Sciatic nerve (tissue), 2 donors: ENCODE measurements around the gene ACTA2. TPM values are rescaled to one million over a fixed set of nuclear protein-coding genes. Genes with fewer than 3 reads are reported as not detected.
"Not testable (repeated sequence)": the region's sequence is repeated elsewhere in the genome, so short reads cannot be mapped to it uniquely, and the experiment has no call there.

Experiments
- ATAC-seq: fragments of 200-7000 bp; cut with Tn5 transposase; one replicate; pipeline ENCODE4 v1.9.1; 2020; ENCODE audit warnings: mild to moderate bottlenecking, moderate library complexity
- DNase-seq: peaks from one replicate; pipeline ENCODE4 v3.0.0-alpha.2; 2020; ENCODE audit warnings: low spot score
- intact Hi-C: fragments of 100-400 bp; cut with DNase I; formaldehyde crosslinking; loops from one replicate; pipeline ENCODE4 v1.14.2; 2022
- total RNA-seq: library from RNA; stranded (reverse); fragmentation: NEBNext Ultra II Directional; extraction: Animal tissue kit (Norgen Biotek cat#: 25700); gene quantifications from one replicate; pipeline ENCODE4 v1.2.1, GENCODE V29; 2021
- donor health status: DM: no; HTN: no; CAD: no.
- donor health status: DM: no; HTN: no; CAD: no.

Gene ACTA2
- total RNA-seq, 1 donor from 2014 or later = 573 TPM

DNA sequence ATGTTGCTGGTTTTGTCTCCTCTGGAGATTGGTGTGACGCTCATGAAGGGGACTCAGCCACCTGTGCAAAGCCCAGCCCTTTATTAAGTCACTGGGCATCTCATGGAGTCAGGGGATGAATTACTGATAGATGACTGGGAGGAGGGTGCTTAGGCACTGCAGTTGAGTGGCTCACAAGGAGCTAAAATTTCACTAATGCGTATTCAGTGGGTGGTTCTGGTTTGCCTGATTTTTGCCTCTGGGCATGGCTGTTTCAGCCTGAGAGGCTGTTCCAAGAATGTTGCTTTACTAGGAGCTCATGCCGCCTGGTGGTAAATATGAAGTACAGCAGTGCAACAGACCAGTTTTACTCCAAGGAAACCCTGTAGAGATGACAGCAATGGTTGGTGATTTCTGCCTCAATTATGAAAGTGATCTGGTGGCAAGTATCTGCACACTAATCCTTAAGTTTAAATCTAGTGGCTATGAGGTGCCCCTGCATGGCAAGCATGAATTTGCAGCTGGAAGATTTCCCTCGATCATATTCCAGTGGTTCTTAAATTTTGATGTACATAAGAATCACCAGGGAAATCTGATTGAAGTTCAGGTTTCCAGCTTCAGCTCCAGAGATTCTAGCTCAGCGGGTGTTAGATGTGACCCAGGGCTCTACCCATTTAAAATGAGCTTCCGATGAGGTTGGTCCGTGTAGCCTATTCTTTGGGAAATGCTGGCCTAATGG lies 19.9 kb downstream of the ACTA2 start:
- no peak for DNase-seq

DNA sequence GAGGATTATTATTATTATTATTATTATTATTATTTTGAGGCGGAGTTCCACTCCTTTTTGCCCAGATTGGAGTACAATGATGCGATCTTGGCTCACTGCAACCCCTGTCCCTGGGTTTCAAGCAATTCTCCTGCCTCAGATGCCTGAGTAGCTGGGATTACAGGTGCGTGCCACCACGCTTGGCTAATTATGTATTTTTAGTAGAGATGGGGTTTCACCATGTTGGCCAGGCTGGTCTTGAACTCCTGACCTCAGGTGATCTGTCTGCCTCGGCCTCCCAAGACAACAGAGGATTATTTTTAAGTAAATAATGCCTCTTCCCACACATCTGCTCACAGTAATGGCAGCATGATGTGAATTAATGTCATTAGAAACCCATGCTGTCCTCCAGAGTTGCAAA lies 20.5 kb downstream of the ACTA2 start:
- not testable (repeated sequence) for DNase-seq, ATAC-seq
- intact Hi-C loops = loop anchor here (5.0 to 10.0 kb wide), 3 partner anchors 53 to 283 kb away; no protein-coding TSS in a partner anchor

More for the DNA sequence above, 19.9 kb downstream of the ACTA2 start:
- peak; percentile 78 for ATAC-seq
- intact Hi-C loops = loop anchor here (5.0 to 10.0 kb wide), 3 partner anchors 52 to 282 kb away; no protein-coding TSS in a partner anchor

DNA sequence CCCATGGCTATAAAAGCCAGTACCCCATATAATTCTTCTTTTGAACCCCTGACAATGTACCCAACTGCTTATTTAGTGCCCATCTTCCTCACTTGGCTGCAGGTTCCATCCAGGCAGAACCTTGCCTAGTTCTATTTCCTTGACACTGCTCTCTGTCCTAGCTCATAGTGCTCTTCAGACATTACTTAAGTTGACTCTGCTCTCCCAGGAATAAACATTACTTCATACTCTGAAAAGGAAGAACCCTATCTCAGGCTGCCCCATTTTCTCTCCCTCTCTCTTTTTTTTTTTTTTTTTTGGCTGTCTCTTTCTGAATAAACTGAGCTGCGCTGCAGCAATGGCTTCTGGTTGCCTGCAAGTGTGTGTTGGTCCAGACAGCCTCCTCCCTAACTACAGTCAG lies 21.0 kb downstream of the ACTA2 start:
- intact Hi-C loops = loop anchor here (5.0 to 10.0 kb wide), 3 partner anchors 53 to 283 kb away; no protein-coding TSS in a partner anchor
- peak; percentile 35 for ATAC-seq
- DNase-seq = no peak

GRCh38 chr10:88928254-88928653 lies 24.3 kb downstream of the ACTA2 start:
- no peak for ATAC-seq
- intact Hi-C loops = no loop called here
- no peak for DNase-seq

GRCh38 chr10:88927416-88927690 lies 25.2 kb downstream of the ACTA2 start:
- intact Hi-C loops = no loop called here
- ATAC-seq (peak; percentile 6), DNase-seq (no peak)

DNA sequence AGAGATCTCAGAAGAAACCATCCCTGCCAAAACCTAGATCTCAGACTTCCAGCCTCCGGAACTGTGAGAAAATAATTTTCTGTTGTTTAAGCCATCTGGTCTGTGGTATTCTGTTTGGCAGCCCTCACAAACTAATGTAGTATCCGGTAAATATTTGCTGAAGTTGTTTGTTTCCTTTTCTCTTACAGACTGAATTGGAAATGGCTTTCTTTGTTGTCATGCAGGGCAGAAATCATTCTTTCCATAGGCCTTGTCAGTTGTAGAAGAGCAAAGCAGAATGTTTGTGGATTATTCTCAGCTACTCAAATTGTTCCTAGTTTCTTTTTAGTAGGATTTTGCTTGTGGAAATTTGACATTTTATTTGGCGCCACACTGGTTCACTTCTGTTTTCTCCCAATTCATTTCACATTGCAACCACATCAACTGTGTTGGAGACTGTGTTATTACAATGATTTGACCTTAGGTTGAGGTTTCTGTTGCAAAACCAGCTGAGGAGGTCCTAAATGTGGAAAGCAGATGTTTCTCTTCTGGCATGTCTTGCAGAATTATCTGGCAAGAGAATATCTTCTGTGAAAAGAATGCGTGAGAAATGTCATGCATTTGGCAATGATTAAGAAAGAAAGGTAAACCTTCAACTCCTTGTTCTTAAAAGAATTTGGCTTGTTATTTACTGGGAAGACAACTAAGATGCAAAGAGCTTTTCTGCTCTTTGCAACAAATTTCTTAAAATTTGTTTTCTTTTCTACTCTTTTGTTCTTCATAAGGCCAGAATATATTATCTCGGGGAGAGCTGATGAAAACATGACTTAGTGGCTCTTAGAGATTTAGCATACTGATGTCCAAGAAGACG lies 25.8 kb downstream of the ACTA2 start:
- ATAC-seq (peak; percentile 95), DNase-seq (no peak)
- intact Hi-C loops = no loop called here

DNA sequence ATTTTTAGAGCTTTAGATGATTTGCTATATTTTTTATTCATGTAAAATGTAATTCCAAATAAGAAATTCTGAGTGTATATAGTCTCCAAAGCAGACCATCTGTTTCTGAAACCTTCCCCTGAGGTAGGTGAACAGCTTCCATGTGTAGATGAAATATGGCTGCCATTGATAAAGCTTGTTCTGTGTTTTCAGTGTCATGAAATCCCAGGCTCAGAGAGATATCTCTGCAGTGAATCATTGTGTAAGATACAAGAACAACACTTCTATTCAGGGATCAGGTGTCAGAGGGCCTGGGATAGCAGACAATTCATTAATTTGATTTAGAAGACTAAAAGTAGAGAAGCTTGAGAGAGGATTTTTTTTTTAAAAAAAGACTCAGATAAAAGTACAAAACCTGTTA lies 29.1 kb downstream of the ACTA2 start:
- intact Hi-C loops = no loop called here
- ATAC-seq (no peak), DNase-seq (no peak)

DNA sequence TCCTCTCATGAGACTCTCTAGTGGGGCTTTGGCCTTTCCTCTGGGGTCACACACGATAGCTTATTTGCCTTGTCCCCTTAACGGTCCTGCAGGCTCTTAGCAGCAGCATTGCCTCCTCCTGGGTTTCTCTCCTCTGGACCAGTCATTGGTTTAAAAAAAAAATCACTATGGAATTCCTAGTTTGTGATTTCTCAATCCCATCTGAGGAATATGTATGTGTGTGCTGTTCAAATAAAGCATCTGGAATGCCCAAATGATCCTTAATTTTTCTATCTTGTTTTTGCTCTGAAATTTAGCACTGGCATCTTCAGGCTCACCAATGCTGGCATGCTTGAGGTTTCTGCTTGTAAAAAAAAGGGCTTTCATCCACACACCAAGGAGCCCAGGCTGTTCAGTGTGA lies 30.5 kb downstream of the ACTA2 start:
- intact Hi-C loops = no loop called here
- no peak for DNase-seq
- no peak for ATAC-seq

DNA sequence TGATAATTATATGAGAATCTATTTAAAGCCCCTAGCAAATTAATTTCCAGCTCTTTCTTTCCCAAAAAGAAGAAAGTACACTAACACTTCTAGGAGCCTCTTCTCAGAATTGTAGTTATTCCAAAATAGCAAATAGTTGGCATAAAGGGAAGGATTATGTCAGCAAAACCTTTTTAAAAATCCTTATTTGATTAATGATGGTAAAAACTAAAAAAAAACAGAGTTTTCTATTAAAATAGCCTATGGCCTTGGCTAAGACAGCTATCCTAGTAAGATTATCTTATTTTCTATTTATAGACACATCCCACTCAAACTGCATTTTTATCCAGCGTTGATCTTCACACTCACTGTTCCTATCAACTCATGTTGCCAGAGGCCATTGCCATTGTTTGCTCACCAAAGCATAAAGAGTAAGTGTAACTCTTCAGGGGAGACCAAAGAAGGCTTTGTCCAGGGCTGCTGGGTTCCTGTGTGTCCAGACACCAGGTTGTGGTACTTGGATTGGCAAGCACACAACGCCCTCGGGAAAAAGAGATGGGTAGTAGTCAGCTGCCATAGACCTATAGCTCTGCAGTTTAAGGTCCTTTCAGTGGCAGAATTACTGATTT lies 31.5 kb downstream of the ACTA2 start:
- intact Hi-C loops = no loop called here
- no peak for DNase-seq
- ATAC-seq = no peak

GRCh38 chr10:88920198-88920597 lies 32.4 kb downstream of the ACTA2 start:
- DNase-seq = no peak
- intact Hi-C loops = no loop called here
- ATAC-seq = no peak

DNA sequence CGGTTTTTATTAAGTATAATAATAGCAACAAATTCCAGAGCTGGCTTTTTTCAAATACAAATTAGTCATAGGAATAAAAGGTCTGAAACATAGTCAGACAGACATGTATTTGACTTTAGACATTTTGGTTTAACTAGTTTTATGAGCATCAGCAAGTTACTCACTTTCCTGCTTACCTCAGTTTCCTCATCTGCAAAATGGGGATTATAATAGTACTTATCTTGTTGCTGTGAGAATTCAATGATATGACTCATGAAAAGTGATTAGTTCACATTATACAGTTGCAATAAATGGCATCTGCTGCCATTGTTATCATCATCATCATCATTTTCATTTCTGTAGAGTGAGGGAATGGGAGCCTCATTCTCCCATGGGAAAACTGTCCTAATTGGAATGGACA lies 33.5 kb downstream of the ACTA2 start:
- DNase-seq (no peak), ATAC-seq (no peak)
- intact Hi-C loops = no loop called here

DNA sequence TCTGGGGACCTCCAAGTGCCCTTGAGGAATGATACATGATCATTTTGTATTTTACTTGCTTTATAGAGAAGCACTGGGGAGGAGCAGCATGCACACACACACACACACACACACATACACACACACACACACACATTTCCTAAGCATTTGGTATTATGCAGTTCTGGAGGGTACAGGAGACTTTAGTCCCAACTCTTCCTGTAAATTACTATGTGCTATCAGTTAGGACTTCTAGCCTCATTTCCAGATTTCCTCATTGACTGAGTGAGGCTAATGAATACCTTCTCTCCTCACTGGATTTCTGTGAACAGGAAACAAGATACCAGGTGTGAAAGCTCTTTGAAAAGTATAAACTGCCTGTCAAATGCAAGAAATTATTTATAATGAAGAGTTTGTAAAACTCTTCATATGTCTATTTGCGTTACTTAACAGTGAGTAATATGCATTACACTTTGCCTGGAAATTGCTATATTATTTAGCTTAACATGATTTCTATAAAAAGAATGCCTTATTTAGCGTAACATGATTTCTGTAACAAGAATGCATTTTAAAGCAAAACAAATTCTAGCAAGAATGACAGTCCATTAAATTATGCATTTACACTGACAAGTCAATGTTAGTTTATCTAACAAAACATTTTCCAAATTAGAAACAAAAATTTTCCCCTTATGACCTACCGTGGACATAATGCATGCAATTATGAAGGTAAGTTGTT lies 34.2 kb downstream of the ACTA2 start:
- ATAC-seq = no peak
- intact Hi-C loops = no loop called here
- DNase-seq = no peak

DNA sequence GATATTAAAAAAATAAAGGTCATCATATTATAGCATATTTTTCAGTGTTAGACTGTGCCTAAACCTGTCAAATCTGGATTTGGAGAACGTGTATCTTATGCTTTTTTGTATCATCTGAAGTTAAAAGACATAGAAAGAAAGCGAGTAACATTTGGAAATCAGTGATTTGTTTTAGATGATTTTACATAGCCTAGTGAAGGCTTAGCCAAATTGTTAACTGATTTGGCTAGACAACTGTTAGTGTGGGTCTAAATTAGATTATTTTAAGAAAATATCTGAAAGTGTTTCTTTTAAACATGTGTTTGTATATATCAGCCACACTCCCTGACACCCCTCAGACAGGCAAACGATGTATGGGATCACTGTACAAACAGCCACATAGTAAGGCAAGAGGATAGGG lies 35.6 kb downstream of the ACTA2 start:
- ATAC-seq (no peak), DNase-seq (no peak)
- intact Hi-C loops = no loop called here

DNA sequence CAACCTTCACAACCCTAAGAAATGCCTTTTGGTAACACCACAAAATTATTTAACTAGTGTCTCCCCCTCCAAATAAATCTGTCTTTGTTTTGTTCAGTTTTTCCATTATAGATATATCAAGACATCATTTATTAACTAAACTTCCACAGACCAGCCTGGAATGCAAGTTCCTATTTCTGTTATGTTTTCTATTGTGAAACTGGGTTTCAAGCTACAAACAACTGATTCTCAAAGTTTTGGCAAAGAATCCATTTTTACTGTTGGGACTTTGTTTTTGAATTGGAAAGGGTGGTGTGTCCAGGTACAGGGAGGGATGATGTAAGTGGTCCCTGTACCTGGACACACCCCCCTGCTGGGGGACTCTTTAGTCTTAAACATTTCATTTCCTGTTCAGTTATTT lies 36.3 kb downstream of the ACTA2 start:
- DNase-seq (no peak), ATAC-seq (no peak)

DNA sequence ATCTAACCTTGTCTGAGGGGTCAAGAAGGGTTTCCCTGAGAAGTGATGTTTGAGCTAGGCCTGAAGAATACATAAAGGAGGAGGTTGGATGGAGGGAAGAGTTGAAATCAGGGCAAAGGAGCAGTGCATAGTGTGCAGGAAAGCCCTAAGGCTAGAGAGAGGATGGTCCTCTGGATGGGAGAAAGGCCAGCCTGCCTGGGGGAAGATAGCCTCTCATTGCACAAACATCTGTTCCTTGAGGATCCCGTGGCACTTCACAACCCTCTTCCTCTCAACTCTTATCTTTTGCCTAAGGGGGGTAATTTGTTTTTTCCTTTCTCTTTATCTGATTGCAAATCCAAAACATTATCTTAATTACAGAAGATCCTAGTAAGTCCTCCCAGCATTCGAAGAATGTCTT lies 36.8 kb downstream of the ACTA2 start:
- DNase-seq (no peak), ATAC-seq (no peak)
- intact Hi-C loops = no loop called here

More for the DNA sequence above, 36.3 kb downstream of the ACTA2 start:
- intact Hi-C loops = no loop called here

DNA sequence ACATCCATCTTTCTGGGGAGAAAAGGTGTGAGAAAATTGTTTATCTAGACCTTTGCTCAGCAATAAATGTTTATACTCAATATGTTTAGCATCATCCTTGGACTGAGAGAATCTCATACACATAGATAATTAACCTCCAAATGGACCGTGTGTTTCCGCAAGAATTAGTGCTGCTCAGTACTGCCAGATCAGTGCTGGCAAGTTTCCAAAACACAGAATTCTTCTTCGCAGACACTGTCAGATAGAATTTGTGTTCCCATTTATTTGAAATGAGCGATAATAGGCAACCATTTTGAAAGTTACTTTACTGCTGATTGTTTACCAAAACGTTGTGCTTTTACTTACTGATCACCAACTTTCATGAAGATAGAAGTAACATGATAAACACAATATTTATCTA lies 38.8 kb downstream of the ACTA2 start:
- intact Hi-C loops = no loop called here
- no peak for ATAC-seq
- DNase-seq = no peak

GRCh38 chr10:88913127-88913526 lies 39.4 kb downstream of the ACTA2 start:
- ATAC-seq = peak; percentile 91

GRCh38 chr10:88911851-88912250 lies 40.7 kb downstream of the ACTA2 start:
- DNase-seq (no peak), ATAC-seq (no peak)
- intact Hi-C loops = no loop called here

More at GRCh38 chr10:88913127-88913526, 39.4 kb downstream of the ACTA2 start:
- DNase-seq = no peak
- intact Hi-C loops = no loop called here

GRCh38 chr10:88911116-88911515 lies 41.5 kb downstream of the ACTA2 start:
- ATAC-seq = no peak
- intact Hi-C loops = no loop called here
- no peak for DNase-seq
